ENCODE measurements around the gene RECQL. TPM values are rescaled to one million over a fixed set of nuclear protein-coding genes. Genes with fewer than 3 reads are reported as not detected.
A peak's percentile ranks its signal among the peaks of the same experiment; 100 is the strongest.
"Not testable (repeated sequence)": the region's sequence is repeated elsewhere in the genome, so short reads cannot be mapped to it uniquely, and the experiment has no call there.

RECQL gene
- total RNA-seq, 4 donors from 2014 or later: 6.5 to 33.0 (median 11.0) TPM

GRCh38 chr12:21439347-21439746 lies 62.1 kb downstream of the RECQL start:
- H3K9me3 ChIP-seq: no peaks in the 10 kb centered on the region
- DNase-seq: no peak
- no peak for TF ChIP-seq POLR2A (IDR thresholded peaks at IDR 0.05)
- TF ChIP-seq, protein P1, sequence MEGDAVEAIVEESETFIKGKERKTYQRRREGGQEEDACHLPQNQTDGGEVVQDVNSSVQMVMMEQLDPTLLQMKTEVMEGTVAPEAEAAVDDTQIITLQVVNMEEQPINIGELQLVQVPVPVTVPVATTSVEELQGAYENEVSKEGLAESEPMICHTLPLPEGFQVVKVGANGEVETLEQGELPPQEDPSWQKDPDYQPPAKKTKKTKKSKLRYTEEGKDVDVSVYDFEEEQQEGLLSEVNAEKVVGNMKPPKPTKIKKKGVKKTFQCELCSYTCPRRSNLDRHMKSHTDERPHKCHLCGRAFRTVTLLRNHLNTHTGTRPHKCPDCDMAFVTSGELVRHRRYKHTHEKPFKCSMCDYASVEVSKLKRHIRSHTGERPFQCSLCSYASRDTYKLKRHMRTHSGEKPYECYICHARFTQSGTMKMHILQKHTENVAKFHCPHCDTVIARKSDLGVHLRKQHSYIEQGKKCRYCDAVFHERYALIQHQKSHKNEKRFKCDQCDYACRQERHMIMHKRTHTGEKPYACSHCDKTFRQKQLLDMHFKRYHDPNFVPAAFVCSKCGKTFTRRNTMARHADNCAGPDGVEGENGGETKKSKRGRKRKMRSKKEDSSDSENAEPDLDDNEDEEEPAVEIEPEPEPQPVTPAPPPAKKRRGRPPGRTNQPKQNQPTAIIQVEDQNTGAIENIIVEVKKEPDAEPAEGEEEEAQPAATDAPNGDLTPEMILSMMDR (IDR thresholded peaks at IDR 0.05): no peak
- peaks cover 0 to 4% (median 0%) of the 10 kb centered on the region in 4 donors for H3K4me1 ChIP-seq
- H3K36me3 ChIP-seq: peaks cover 0 to 13% (median 0%) of the 10 kb centered on the region in 3 donors
- H3K4me3 ChIP-seq: no peak overlapping the region
- H3K27ac ChIP-seq: no peak overlapping the region
- no peaks in the 10 kb centered on the region for H3K27me3 ChIP-seq

GRCh38 chr12:21438643-21439042 lies 62.8 kb downstream of the RECQL start:
- H3K27me3 ChIP-seq: no peaks in the 10 kb centered on the region
- no peaks in the 10 kb centered on the region for H3K9me3 ChIP-seq
- DNase-seq: no peak
- peaks cover 0 to 13% (median 0%) of the 10 kb centered on the region in 3 donors for H3K36me3 ChIP-seq
- TF ChIP-seq POLR2A (IDR thresholded peaks at IDR 0.05): no peak
- TF ChIP-seq, protein P1 (IDR thresholded peaks at IDR 0.05): no peak
- no peak overlapping the region for H3K27ac ChIP-seq
- H3K4me1 ChIP-seq: no peaks in the 10 kb centered on the region
- peak overlapping the region; percentile 68 to 81 (median 76) for H3K4me3 ChIP-seq

DNA sequence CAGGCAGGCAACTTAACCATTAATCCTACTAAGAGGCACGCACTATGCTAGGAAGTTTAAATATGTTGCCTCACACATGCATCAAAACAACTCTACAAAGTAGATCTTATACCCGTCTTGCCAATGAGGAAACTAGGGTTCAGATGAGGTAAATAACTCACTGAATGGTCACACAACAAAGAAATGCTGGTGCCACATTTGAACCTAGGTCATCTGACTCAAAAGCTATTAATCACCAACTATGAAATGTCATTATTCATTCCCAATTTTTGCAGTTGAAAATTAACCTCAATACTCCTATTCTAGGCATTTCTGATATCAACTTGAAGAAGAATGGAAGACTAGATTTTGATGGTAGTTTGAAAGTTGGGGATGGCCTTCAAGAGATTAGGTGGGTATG lies 66.7 kb downstream of the RECQL start:
- Histone ChIP-seq H3K9me3 (no peaks in the 10 kb centered on the region), H3K4me3 (no peak overlapping the region), H3K4me1 (no peaks in the 10 kb centered on the region), H3K27ac (no peak overlapping the region), H3K27me3 (no peaks in the 10 kb centered on the region), H3K36me3 (no peaks in the 10 kb centered on the region)
- no peak for DNase-seq
- TF ChIP-seq POLR2A (IDR thresholded peaks at IDR 0.05): no peak
- TF ChIP-seq, protein P1 (IDR thresholded peaks at IDR 0.05): no peak

DNA sequence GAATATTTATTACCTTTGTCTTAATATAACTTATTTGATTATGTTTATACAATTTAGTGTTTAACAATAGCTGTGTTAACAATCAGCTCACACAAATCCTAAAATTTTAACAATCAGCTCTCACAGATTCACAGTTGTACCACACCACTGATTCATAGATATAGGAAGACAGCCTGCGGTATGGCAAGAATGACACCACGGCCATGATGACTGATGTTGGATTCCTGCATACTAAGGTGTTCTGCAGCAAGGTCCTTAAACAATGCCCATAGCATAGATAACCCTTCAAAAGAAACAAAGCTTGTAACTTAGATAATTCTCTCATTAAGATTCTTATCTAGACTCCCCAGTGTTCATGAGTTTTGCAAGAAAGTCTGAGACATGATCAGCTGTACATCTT lies 67.9 kb downstream of the RECQL start:
- Histone ChIP-seq H3K36me3 (no peaks in the 10 kb centered on the region), H3K9me3 (no peaks in the 10 kb centered on the region), H3K27me3 (no peaks in the 10 kb centered on the region), H3K27ac (no peak overlapping the region), H3K4me3 (no peak overlapping the region), H3K4me1 (no peaks in the 10 kb centered on the region)
- DNase-seq: no peak
- TF ChIP-seq, protein P1 (IDR thresholded peaks at IDR 0.05): no peak
- TF ChIP-seq POLR2A (IDR thresholded peaks at IDR 0.05): no peak

DNA sequence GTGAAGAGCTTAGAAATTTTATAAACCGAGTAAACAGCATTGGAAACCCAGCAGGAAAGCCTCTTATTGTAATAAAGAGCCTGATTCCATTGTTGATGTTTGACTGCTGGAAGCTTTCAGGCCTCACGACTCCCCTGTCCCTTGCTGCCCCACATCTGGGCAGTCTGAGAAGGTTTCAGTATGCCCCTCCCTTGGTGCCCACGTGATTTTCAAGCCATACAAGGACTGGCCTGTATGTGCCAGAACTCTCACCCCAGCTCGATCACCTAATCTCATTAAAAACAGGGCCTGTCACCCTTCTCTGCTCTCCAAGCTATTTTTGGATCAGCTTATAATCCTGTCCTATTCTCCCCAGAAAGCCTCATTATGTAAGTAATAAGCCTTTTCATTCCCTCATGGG lies 71.4 kb downstream of the RECQL start:
- no peak for TF ChIP-seq POLR2A (IDR thresholded peaks at IDR 0.05)
- TF ChIP-seq, protein P1 (IDR thresholded peaks at IDR 0.05): no peak
- no peaks in the 10 kb centered on the region for H3K27me3 ChIP-seq
- H3K36me3 ChIP-seq: no peaks in the 10 kb centered on the region
- no peaks in the 10 kb centered on the region for H3K4me1 ChIP-seq
- H3K4me3 ChIP-seq: no peak overlapping the region
- no peaks in the 10 kb centered on the region for H3K9me3 ChIP-seq
- H3K27ac ChIP-seq: no peak overlapping the region
- no peak for DNase-seq

DNA sequence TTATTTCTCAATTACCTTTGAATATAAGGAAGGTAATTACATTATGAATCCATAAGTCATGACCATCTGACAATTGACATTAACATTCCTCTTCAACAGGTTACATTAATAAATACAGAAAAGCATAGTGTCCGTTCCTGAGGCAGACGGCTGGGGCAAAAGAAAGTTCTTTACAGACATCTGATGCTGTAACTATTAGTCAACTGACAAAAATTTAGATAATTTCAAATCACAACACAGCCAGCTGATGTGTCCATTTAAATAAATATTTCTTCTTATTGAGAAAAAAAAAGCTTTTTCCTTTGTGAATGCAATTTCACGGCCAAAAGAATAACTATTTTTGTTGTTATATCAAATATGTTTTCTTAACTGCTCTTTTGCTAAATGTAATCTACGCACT lies 73.2 kb downstream of the RECQL start:
- no peak overlapping the region for H3K4me3 ChIP-seq
- no peak for TF ChIP-seq POLR2A (IDR thresholded peaks at IDR 0.05)
- TF ChIP-seq, protein P1 (IDR thresholded peaks at IDR 0.05): no peak
- no peaks in the 10 kb centered on the region for H3K27me3 ChIP-seq
- H3K4me1 ChIP-seq: no peaks in the 10 kb centered on the region
- DNase-seq: no peak
- no peak overlapping the region for H3K27ac ChIP-seq
- H3K9me3 ChIP-seq: no peaks in the 10 kb centered on the region
- no peaks in the 10 kb centered on the region for H3K36me3 ChIP-seq

DNA sequence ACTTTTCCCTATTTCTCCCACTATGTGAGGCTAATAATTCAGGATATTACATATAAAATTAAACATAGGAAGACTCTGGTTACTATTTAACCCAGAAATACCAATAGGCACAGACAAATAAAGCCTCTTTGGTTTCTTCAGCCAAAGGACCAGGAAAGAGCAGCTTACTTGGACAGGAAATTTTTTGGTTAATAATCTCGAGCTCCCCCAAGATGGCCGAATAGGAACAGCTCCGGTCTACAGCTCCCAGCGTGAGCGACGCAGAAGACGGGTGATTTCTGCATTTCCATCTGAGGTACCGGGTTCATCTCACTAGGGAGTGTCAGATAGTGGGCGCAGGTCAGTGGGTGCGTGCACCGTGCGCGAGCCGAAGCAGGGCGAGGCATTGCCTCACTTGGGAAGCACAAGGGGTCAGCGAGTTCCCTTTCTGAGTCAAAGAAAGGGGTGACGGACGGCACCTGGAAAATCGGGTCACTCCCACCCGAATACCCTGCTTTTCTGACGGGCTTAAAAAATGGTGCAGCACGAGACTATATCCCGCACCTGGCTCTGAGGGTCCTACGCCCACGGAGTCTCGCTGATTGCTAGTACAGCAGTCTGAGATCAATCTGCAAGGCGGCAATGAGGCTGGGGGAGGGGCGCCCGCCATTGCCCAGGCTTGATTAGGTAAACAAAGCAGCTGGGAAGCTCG lies 82.3 kb downstream of the RECQL start:
- not testable (repeated sequence) for H3K4me3 ChIP-seq, H3K27ac ChIP-seq, H3K27me3 ChIP-seq, DNase-seq, H3K9me3 ChIP-seq, H3K36me3 ChIP-seq, H3K4me1 ChIP-seq

All from Peyer's patch (tissue), 4 donors.